Measurements from ENCODE around the gene CYB561A3.

DNA sequence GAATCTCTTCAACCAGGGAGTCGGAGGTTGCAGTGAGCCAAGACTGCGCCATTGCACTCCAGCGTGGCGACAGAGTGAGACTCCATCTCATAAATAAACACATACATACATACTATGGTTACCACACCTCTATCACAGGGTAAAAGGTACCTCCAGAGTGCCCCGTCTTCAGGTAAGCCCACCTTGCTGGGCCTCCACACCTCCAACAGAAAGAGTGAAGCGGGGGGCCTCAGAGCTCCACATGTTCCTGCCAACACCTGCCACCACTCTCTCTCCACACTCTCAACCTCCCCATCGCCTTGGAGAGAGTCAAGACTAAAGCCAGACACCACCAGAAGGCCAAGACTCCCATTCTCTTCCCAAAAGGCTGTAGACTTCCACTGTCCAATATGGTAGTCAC, 56.3 kb downstream of the CYB561A3 start:
- TF ChIP-seq POLR2A (IDR thresholded peaks at IDR 0.05; ENCODE audit: low read length) (no peak), GATA1 (IDR thresholded peaks at IDR 0.05; ENCODE audit: low read depth, low read length) (no peak)

All from erythroblast (primary cell).